Gastroesophageal sphincter (tissue), 4 donors: ENCODE data around the gene PIAS2. TPM values are rescaled to one million over a fixed set of nuclear protein-coding genes. Genes with fewer than 3 reads are reported as not detected.
A peak's percentile ranks its signal among the peaks of the same experiment; 100 is the strongest.

Experiments
- ATAC-seq: fragments of 150-250 bp; one replicate; pipeline ENCODE4 v1.9.1; 2016; ENCODE audit warnings: mild to moderate bottlenecking, moderate library complexity
- H3K27ac ChIP-seq, 4 donors: fragments of 200-600 bp; sonication (generic) in 3 of 4; 1 replicate in 3 of 4; 2 replicates in 1 of 4; pipeline ENCODE4 v1.5.1; 2016 to 2019
- H3K27me3 ChIP-seq: fragments of 200-600 bp; sonication (generic); one replicate; pipeline ENCODE4 v1.5.1; 2019
- H3K36me3 ChIP-seq, 2 donors: fragments of 200-600 bp; sonication (generic); one replicate each; pipeline ENCODE4 v1.5.1; 2019; ENCODE audit warnings: control low read depth in 1 of 2
- H3K4me1 ChIP-seq, 3 donors: fragments of 200-600 bp; sonication (generic); 1 replicate in 2 of 3; 2 replicates in 1 of 3; pipeline ENCODE4 v1.5.1; 2016 to 2019; ENCODE audit warnings: control low read depth in 2 of 3
- H3K4me3 ChIP-seq, 2 donors: fragments of 200-600 bp; sonication (generic); one replicate each; pipeline ENCODE4 v1.5.1; 2019; ENCODE audit warnings: mild to moderate bottlenecking in 1 of 2, moderate library complexity in 1 of 2
- H3K9me3 ChIP-seq, 3 donors: fragments of 200-600 bp; sonication (generic); one replicate each; pipeline ENCODE4 v1.5.1; 2017 to 2019; ENCODE audit warnings: control low read depth in 2 of 3
- CTCF ChIP-seq, 4 experiments: fragments of 200-600 bp in 2 of 4; fragments of 450-650 bp in 2 of 4; sonication (generic) in 1 of 4; IDR thresholded peaks; one replicate each; pipeline ENCODE4 v1.5.1; 2017 to 2019; ENCODE audit warnings: antibody characterized with exemption in 4 of 4, mild to moderate bottlenecking in 2 of 4, moderate library complexity in 2 of 4
- EP300 ChIP-seq: sonication (generic); formaldehyde crosslinking; IDR thresholded peaks from one replicate; pipeline ENCODE4 v1.6.1; 2017; ENCODE audit warnings: antibody characterized with exemption, mild to moderate bottlenecking
- POLR2A ChIP-seq, 2 donors: fragments of 450-650 bp; IDR thresholded peaks; one replicate each; pipeline ENCODE4 v1.6.1; 2017; ENCODE audit warnings: antibody characterized with exemption in 2 of 2, mild to moderate bottlenecking in 2 of 2, moderate library complexity in 1 of 2
- POLR2AphosphoS5 ChIP-seq: sonication (generic); formaldehyde crosslinking; IDR thresholded peaks from one replicate; pipeline ENCODE4 v1.6.1; 2017; ENCODE audit warnings: antibody characterized with exemption
- WGBS, 2 donors: methylation state at CpG; one replicate each; pipeline ENCODE4 v1.1.5; 2018; ENCODE audit warnings: low coverage in 1 of 2; 5-methylcytosine and 5-hydroxymethylcytosine counted together
- total RNA-seq, 4 donors: library from RNA; depleted of rRNA; stranded (reverse); fragments of >200 nt; gene quantifications; one replicate each; pipeline ENCODE4 v1.1.0, GENCODE V29; 2016

Gene PIAS2
- total RNA-seq, 4 donors from 2014 or later: 26.4 to 31.0 (median 28.1) TPM

DNA sequence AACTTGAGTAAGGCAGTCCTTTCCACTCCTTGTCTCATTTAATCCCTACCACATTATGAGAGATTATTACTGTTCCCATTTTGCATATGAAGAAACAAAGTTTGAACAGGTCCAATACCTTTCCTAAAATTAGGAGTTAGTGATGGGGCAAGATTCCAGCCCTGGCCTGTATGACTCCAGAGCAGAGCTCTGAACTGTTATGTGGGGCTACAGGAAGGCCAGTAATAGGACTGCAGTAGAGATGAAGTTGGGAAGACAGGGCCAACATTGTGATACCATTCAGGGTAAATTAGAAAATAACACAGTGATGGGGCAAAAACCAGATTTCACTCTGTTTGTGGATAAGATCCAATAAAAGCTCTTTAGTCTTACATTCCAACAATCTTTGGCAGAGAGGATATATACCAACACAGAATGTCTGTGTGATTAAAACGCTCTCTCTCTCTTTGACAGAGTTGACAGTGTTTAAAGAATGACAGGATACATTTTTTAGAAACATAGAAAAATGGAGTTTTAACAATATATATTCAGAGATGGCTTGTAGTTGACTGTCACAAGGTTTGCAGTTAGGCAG, 22.8 kb upstream of the PIAS2 start:
- peak overlapping the region in 2 of 4 donors; percentile 6 to 35 for H3K27ac ChIP-seq
- TF ChIP-seq CTCF (IDR thresholded peaks at IDR 0.05) (no peak), POLR2AphosphoS5 (no peak), POLR2A (IDR thresholded peaks at IDR 0.05) (no peak), EP300 (no peak)
- ATAC-seq: no peak
- no peaks in the 10 kb centered on the region for H3K9me3 ChIP-seq
- no peaks in the 10 kb centered on the region for H3K36me3 ChIP-seq
- peaks cover 0 to 18% (median 3%) of the 10 kb centered on the region in 3 donors for H3K4me1 ChIP-seq
- WGBS, 2 donors: 0 to 20% methylated on average over 1 of the region's 1 CpG
- H3K27me3 ChIP-seq: no peaks in the 10 kb centered on the region
- H3K4me3 ChIP-seq: no peak overlapping the region

- Histone ChIP-seq H3K9me3 (no peaks in the 10 kb centered on the region), H3K27me3 (no peaks in the 10 kb centered on the region), H3K4me3 (no peak overlapping the region), H3K27ac (peak overlapping the region in 2 of 4 donors; percentile 6 to 35), H3K4me1 (peaks cover 0 to 18% (median 3%) of the 10 kb centered on the region in 3 donors), H3K36me3 (no peaks in the 10 kb centered on the region)
- no peak for TF ChIP-seq EP300
- no peak for TF ChIP-seq CTCF (IDR thresholded peaks at IDR 0.05)
- peak; percentile 46 for TF ChIP-seq POLR2AphosphoS5
- no peak for TF ChIP-seq POLR2A (IDR thresholded peaks at IDR 0.05)
- ATAC-seq: peak; percentile 79
- WGBS, 2 donors: 43 to 78% methylated on average over 1 of the region's 1 CpG
These were observed 22.1 kb upstream of the PIAS2 start for GRCh38 chr18:46939337-46939963.

DNA sequence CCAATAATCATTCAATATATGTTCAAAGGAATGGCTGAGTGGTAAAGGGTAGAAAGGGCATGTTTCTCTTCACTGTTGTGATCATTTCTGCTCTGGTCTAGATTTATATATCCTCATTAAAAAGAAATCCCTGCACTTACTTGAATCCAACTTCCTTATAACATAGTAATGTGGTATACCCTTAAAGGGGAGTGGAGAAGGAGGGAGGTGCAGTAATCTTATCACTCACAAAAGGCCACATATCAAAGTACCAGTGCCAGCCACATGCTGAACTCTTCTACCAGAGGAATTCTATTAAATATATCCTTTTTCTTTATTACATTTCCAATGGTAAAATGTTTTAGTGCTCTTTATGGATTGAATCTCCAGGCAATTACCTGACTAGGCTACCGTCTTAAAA, 3.3 kb upstream of the PIAS2 start:
- Histone ChIP-seq H3K4me1 (peaks cover 0 to 18% (median 0%) of the 10 kb centered on the region in 3 donors), H3K4me3 (no peak overlapping the region), H3K27ac (no peak overlapping the region), H3K36me3 (no peaks in the 10 kb centered on the region), H3K9me3 (no peaks in the 10 kb centered on the region), H3K27me3 (no peaks in the 10 kb centered on the region)
- 86 to 91% methylated on average over 1 of the region's 1 CpG for WGBS, 2 donors
- no peak for TF ChIP-seq POLR2A (IDR thresholded peaks at IDR 0.05)
- no peak for TF ChIP-seq EP300
- TF ChIP-seq CTCF (IDR thresholded peaks at IDR 0.05): no peak
- TF ChIP-seq POLR2AphosphoS5: no peak
- no peak for ATAC-seq

DNA sequence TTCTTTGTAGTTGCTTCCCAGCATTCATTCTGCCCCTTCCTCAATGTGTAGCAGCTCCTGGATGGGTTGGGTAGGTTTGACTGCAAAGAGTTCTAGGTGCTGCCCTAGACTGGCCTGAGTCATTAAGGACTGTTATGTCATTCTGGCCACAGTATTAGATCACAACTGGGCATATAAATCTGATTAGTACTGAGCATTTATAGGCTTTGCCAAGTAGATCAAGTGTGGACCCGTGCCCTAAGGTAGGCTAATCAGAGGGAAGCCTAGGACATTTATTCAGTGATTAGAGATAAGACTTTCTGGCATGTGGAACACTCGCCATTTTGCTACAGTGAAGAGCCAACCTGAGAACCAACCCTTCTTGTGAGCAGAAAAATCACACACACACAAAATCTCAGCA, 2.8 kb upstream of the PIAS2 start:
- ATAC-seq: no peak
- peaks cover 0 to 24% (median 4%) of the 10 kb centered on the region in 3 donors for H3K4me1 ChIP-seq
- no peaks in the 10 kb centered on the region for H3K27me3 ChIP-seq
- 77 to 80% methylated on average over 2 of the region's 2 CpGs for WGBS, 2 donors
- no peaks in the 10 kb centered on the region for H3K9me3 ChIP-seq
- H3K27ac ChIP-seq: no peak overlapping the region
- H3K36me3 ChIP-seq: no peaks in the 10 kb centered on the region
- TF ChIP-seq POLR2AphosphoS5 (no peak), EP300 (no peak), CTCF (IDR thresholded peaks at IDR 0.05) (no peak), POLR2A (IDR thresholded peaks at IDR 0.05) (no peak)
- no peak overlapping the region for H3K4me3 ChIP-seq
